Endothelial cell of umbilical vein (primary cell): ENCODE data around the gene CRCP. TPM values are rescaled to one million over a fixed set of nuclear protein-coding genes. Genes with fewer than 3 reads are reported as not detected.

Source experiments
- BruUV-seq: library from RNA; stranded (reverse); fragments of 400-500 nt; replicated peaks from 2 replicates; lab custom pipeline; 2021; lab: Mats Ljungman, UMichigan
- CTCF ChIA-PET: fragments of 300-600, 350-600 bp; sonication (Branson Sonifier 250); formaldehyde crosslinking; loops from one replicate; lab custom pipeline; 2021; ENCODE audit warnings: antibody characterized with exemption, inconsistent platforms; lab: Charles Lee
- POLR2A ChIA-PET: fragments of 300-600, 350-600 bp; sonication (Branson Sonifier 250); formaldehyde crosslinking; loops from one replicate; lab custom pipeline; 2021; ENCODE audit warnings: antibody characterized with exemption, inconsistent platforms; lab: Charles Lee
- DNase-seq: peaks from one replicate; pipeline ENCODE4 v3.0.0-alpha.2; 2011; ENCODE audit warnings: low read depth, low spot score
- FAIRE-seq: peaks from 2 replicates; lab custom pipeline; 2011; peaks lifted over from hg19 to GRCh38; lab: Jason Lieb, UNC
- H2AFZ ChIP-seq: 2 replicates; pipeline ENCODE4 v1.6.0; 2012; ENCODE audit warnings: low read depth, low read length, control low read depth, inconsistent platforms
- H3K27ac ChIP-seq: 2 replicates; pipeline ENCODE4 v1.5.1; 2011; ENCODE audit warnings: low read depth, mild to moderate bottlenecking, control low read depth, low read length, moderate library complexity; ENCODE audit not compliant: insufficient read depth
- H3K27me3 ChIP-seq, 2 experiments: 2 replicates each; pipeline versions ENCODE4 v1.6.0 to v1.6.1; 2011; ENCODE audit warnings: low read length in 2 of 2, mixed read lengths in 1 of 2; ENCODE audit not compliant: control insufficient read depth in 2 of 2, insufficient read depth in 2 of 2
- H3K36me3 ChIP-seq, 2 experiments: 2 replicates in 1 of 2; 3 replicates in 1 of 2; pipeline ENCODE4 v1.5.1; 2011; ENCODE audit warnings: low read length in 2 of 2, mild to moderate bottlenecking in 1 of 2, moderate library complexity in 1 of 2; ENCODE audit not compliant: control insufficient read depth in 2 of 2, insufficient read depth in 2 of 2; ENCODE audit errors: extremely low read depth in 1 of 2
- H3K4me1 ChIP-seq: 3 replicates; pipeline ENCODE4 v1.5.1; 2011; ENCODE audit warnings: mild to moderate bottlenecking, low read length; ENCODE audit not compliant: control insufficient read depth, insufficient read depth; ENCODE audit errors: extremely low read depth
- H3K4me2 ChIP-seq: 2 replicates; pipeline ENCODE4 v1.6.1; 2011; ENCODE audit warnings: low read length, control low read depth, mixed read lengths; ENCODE audit not compliant: insufficient read depth
- H3K4me3 ChIP-seq, 3 experiments: fragments of 200-600 bp in 1 of 3; sonication (generic), shearing (Covaris generic) in 1 of 3; replicated peaks in 1 of 3; 2 replicates each; pipeline ENCODE4 v1.5.1; 2011 to 2016; ENCODE audit warnings: control low read depth in 3 of 3, low read length in 3 of 3, mild to moderate bottlenecking in 2 of 3, inconsistent platforms in 1 of 3, low read depth in 1 of 3, moderate library complexity in 1 of 3; ENCODE audit not compliant: insufficient read depth in 1 of 3
- H3K79me2 ChIP-seq: 2 replicates; pipeline ENCODE4 v1.6.0; 2012; ENCODE audit warnings: low read length, inconsistent platforms; ENCODE audit not compliant: control insufficient read depth, insufficient read depth
- H3K9ac ChIP-seq: replicated peaks from 2 replicates; pipeline ENCODE3; 2011; ENCODE audit warnings: low read length, control low read depth; ENCODE audit not compliant: insufficient read depth; ENCODE audit errors: extremely low read depth
- H3K9me1 ChIP-seq: replicated peaks from 3 replicates; pipeline ENCODE4 v1.6.0; 2011; ENCODE audit warnings: mild to moderate bottlenecking, low read length; ENCODE audit not compliant: control insufficient read depth, insufficient read depth; ENCODE audit errors: extremely low read depth
- H3K9me3 ChIP-seq: replicated peaks from 2 replicates; pipeline ENCODE4 v1.5.1; 2012; ENCODE audit warnings: low read length, inconsistent platforms; ENCODE audit not compliant: control insufficient read depth, insufficient read depth
- H4K20me1 ChIP-seq: replicated peaks from 2 replicates; pipeline ENCODE3; 2011; ENCODE audit warnings: mild to moderate bottlenecking, low read length; ENCODE audit not compliant: control insufficient read depth, insufficient read depth; ENCODE audit errors: extremely low read depth
- EZH2 ChIP-seq: IDR thresholded peaks from 2 replicates; pipeline ENCODE4 v1.6.1; 2012; ENCODE audit warnings: borderline replicate concordance, low read depth, mild to moderate bottlenecking, moderate library complexity, low read length, inconsistent platforms; ENCODE audit not compliant: severe bottlenecking
- FOS ChIP-seq: IDR thresholded peaks from 2 replicates; pipeline ENCODE4 v1.6.1; 2011; ENCODE audit warnings: mild to moderate bottlenecking, low read length, moderate library complexity, borderline replicate concordance; ENCODE audit not compliant: insufficient read depth
- GATA2 ChIP-seq: IDR thresholded peaks from 2 replicates; pipeline ENCODE4 v1.7.0; 2011; ENCODE audit warnings: low read depth, mild to moderate bottlenecking, moderate library complexity, mixed read lengths, low read length; ENCODE audit not compliant: insufficient read length, insufficient read depth
- JUN ChIP-seq: IDR thresholded peaks from 2 replicates; pipeline ENCODE4 v1.6.1; 2011; ENCODE audit warnings: borderline replicate concordance, low read depth; ENCODE audit not compliant: insufficient read length, insufficient read depth
- MYC ChIP-seq: IDR thresholded peaks from one replicate; pipeline ENCODE4 v1.6.1; 2011; ENCODE audit warnings: mild to moderate bottlenecking, low read depth, low read length
- POLR2A ChIP-seq: IDR thresholded peaks from 2 replicates; pipeline ENCODE4 v1.6.1; 2012; ENCODE audit warnings: low read depth, mild to moderate bottlenecking, control low read depth, low read length
- POLR2AphosphoS5 ChIP-seq: IDR thresholded peaks from 2 replicates; pipeline ENCODE4 v1.6.1; 2012; ENCODE audit warnings: low read depth, mild to moderate bottlenecking, control low read depth, low read length, moderate library complexity; ENCODE audit not compliant: insufficient read depth
- dilution Hi-C: fragments of 300-500 bp; cut with MboI; formaldehyde crosslinking; loops from one replicate; pipeline ENCODE4 v1.15.0; 2019; ENCODE audit warnings: low sequenced_read_pairs; ENCODE audit not compliant: extremely low pct_ligation_motif_present
- intact Hi-C: fragments of 100-400 bp; cut with micrococcal nuclease; formaldehyde crosslinking; loops from one replicate; pipeline ENCODE4 v1.10.0; 2022
- polyA plus RNA-seq, 4 experiments: library from polyadenylated mRNA; depleted of rRNA in 3 of 4; stranded (reverse) in 3 of 4; unstranded in 1 of 4; fragments of >200 nt; gene quantifications; 2 replicates each; pipeline versions ENCODE4 v1.2.1 to v1.2.3, GENCODE V29; 2011 to 2012; ENCODE audit warnings: missing spikeins in 1 of 4
- total RNA-seq: library from RNA; stranded (reverse); gene quantifications from 2 replicates; pipeline ENCODE4 v1.2.3, GENCODE V29; 2021
- TF ChIP-seq, protein P1 (sequence below), 2 donors: IDR thresholded peaks; 1 replicate in 1 of 2; 2 replicates in 1 of 2; pipeline ENCODE4 v1.5.1; 2011; ENCODE audit warnings: low read length in 2 of 2, mild to moderate bottlenecking in 2 of 2, moderate library complexity in 2 of 2, control low read depth in 1 of 2, inconsistent platforms in 1 of 2, low read depth in 1 of 2; ENCODE audit not compliant: insufficient read depth in 1 of 2; ENCODE audit errors: extremely low read depth in 1 of 2
- TF ChIP-seq, protein P2 (sequence below): IDR thresholded peaks from 2 replicates; pipeline ENCODE4 v1.6.1; 2011; ENCODE audit not compliant: insufficient read depth, insufficient read length

CRCP gene
- total and polyA plus RNA-seq, 2 donors (not counting 3 experiments of a cell fraction or from before 2014, with no cell fraction given), result 14.2 to 29.7 TPM

DNA sequence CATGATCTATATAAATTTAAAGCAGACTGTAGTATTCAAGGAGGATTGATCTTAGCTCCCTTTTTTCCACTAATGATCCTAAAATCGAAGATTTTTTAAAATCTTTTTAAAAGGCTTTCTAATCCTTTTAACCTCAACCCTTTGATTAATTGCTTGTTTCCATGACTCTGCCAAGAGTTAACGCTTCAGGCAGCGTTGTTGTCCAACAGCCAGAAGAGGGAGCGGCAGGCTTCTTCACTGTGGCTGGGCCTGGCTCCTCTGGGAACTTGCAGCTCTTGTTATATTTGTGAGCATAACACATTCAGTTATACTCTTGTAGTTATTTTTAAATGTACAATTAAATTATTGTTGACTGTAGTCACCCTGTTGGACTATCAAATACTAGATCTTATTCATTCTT, 26.3 kb downstream of the CRCP start:
- intact Hi-C loops, result no loop called here
- H3K79me2 ChIP-seq, result peaks cover 4% of the 10 kb centered on the region
- DNase-seq, result peak; percentile 64

GRCh38 chr7:66142334-66142733, 27.7 kb downstream of the CRCP start:
- no peak overlapping the region for H3K4me3 ChIP-seq
- DNase-seq, result no peak
- no peaks in the 10 kb centered on the region for H3K9me3 ChIP-seq
- no peak for TF ChIP-seq POLR2AphosphoS5
- no peak for TF ChIP-seq POLR2A
- no peak for TF ChIP-seq GATA2
- TF ChIP-seq JUN, result no peak
- no peak for TF ChIP-seq FOS
- no peak for TF ChIP-seq EZH2
- no peak for TF ChIP-seq MYC
- TF ChIP-seq, protein P1, sequence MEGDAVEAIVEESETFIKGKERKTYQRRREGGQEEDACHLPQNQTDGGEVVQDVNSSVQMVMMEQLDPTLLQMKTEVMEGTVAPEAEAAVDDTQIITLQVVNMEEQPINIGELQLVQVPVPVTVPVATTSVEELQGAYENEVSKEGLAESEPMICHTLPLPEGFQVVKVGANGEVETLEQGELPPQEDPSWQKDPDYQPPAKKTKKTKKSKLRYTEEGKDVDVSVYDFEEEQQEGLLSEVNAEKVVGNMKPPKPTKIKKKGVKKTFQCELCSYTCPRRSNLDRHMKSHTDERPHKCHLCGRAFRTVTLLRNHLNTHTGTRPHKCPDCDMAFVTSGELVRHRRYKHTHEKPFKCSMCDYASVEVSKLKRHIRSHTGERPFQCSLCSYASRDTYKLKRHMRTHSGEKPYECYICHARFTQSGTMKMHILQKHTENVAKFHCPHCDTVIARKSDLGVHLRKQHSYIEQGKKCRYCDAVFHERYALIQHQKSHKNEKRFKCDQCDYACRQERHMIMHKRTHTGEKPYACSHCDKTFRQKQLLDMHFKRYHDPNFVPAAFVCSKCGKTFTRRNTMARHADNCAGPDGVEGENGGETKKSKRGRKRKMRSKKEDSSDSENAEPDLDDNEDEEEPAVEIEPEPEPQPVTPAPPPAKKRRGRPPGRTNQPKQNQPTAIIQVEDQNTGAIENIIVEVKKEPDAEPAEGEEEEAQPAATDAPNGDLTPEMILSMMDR (IDR thresholded peaks at IDR 0.05; ENCODE audit: extremely low read depth in 1 of 2, insufficient read depth in 1 of 2, low read depth in 1 of 2, low read length in 2 of 2), result no peak
- TF ChIP-seq, protein P2, sequence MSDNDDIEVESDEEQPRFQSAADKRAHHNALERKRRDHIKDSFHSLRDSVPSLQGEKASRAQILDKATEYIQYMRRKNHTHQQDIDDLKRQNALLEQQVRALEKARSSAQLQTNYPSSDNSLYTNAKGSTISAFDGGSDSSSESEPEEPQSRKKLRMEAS, result no peak
- H3K9ac ChIP-seq, result no peak overlapping the region
- H3K79me2 ChIP-seq, result peaks cover 4% of the 10 kb centered on the region
- CTCF ChIA-PET, result no interaction called here
- peaks cover 13 to 16% of the 10 kb centered on the region in 2 experiments for H3K36me3 ChIP-seq
- intact Hi-C loops, result no loop called here
- H3K4me2 ChIP-seq, result no peak overlapping the region
- no peaks in the 10 kb centered on the region for H3K4me1 ChIP-seq
- no peak for FAIRE-seq
- dilution Hi-C loops, result no loop called here
- H3K27ac ChIP-seq, result no peak overlapping the region
- no TSS peak for BruUV-seq
- H3K9me1 ChIP-seq, result no peaks in the 10 kb centered on the region
- no peaks in the 10 kb centered on the region for H3K27me3 ChIP-seq
- H4K20me1 ChIP-seq, result no peaks in the 10 kb centered on the region
- POLR2A ChIA-PET, result no interaction called here
- no peak overlapping the region for H2AFZ ChIP-seq

More for the DNA sequence above, 26.3 kb downstream of the CRCP start:
- no peaks in the 10 kb centered on the region for H3K27me3 ChIP-seq
- no peaks in the 10 kb centered on the region for H3K4me1 ChIP-seq
- CTCF ChIA-PET, result interaction anchor here (0.5 to 1.6 kb wide), 10 partner anchors 22 to 407 kb away, joined by 3 to 9 read pairs (median 3); partner anchors contain the start of gene TPST1
- H2AFZ ChIP-seq, result no peak overlapping the region
- no peaks in the 10 kb centered on the region for H3K9me3 ChIP-seq
- no peaks in the 10 kb centered on the region for H3K9me1 ChIP-seq
- FAIRE-seq, result no peak
- dilution Hi-C loops, result no loop called here
- TF ChIP-seq, protein P1 (IDR thresholded peaks at IDR 0.05; ENCODE audit: extremely low read depth in 1 of 2, insufficient read depth in 1 of 2, low read depth in 1 of 2, low read length in 2 of 2), result peak; percentile 46 to 65
- TF ChIP-seq EZH2, result no peak
- no peak for TF ChIP-seq FOS
- H3K36me3 ChIP-seq, result peaks cover 14 to 18% of the 10 kb centered on the region in 2 experiments
- POLR2A ChIA-PET, result no interaction called here
- H3K9ac ChIP-seq, result no peak overlapping the region
- no peak overlapping the region for H3K4me3 ChIP-seq
- no peaks in the 10 kb centered on the region for H4K20me1 ChIP-seq
- H3K4me2 ChIP-seq, result no peak overlapping the region
- no peak overlapping the region for H3K27ac ChIP-seq
- BruUV-seq, result no TSS peak
